NCI-H2081 (cell line): ENCODE results near the gene SPATA31C2.
"Not testable (repeated sequence)": the region's sequence is repeated elsewhere in the genome, so short reads cannot be mapped to it uniquely, and the experiment has no call there.

ENCODE experiments used
- DNase-seq, 2 experiments: peaks; one replicate each; lab custom pipeline; 2025; lab: John Stamatoyannopoulos, UW

SPATA31C2 gene

DNA sequence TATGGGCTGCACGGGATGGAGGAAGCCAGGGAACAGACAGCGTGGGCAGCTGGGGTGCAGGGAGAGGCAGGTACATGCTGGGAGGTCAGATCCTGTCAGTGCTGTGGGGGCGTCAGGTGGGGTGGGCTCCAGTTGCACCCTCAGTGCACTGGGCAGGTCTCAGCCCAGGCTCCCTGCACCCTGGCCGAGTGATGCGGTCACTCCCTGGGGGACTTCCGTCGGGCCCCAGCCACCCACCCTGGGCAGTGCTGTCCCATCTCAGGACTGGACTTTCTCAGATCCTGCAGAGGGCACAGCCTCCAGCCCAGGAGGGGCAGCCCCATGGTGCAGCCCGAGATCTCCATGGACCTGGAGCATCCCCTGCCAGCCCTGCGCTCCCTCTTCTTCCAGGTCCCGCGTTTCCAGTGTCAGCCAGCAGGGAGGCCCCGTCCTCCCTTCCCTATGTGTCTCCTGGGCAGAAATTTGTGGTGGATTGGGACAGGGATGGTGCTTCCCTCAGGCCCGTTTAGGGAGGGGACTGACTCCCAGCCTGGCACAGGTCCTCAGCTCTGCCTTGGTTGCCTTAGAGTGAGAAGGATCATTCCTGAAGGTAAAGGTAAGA, 10.5 kb downstream of the SPATA31C2 start:
- DNase-seq: not testable (repeated sequence)

DNA sequence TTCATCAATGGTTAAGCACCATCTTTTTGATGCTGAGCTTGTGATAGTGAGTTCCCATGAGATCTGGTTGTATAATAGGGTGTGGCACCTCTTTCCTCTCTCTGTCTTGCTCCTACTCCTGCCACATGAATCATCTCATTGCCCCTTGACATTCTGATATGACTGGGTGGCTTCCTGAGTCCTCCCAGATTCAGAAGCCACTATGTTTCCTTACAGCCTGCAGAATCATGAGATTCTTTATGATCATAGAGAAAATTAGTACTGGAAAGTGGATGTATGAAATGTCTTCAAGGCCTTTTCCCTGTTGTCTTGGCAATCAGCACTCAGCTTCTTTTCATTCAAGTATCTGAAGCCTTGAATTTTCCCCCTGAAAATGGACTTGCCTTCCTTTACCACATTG, 14.9 kb downstream of the SPATA31C2 start:
- DNase-seq: not testable (repeated sequence)

DNA sequence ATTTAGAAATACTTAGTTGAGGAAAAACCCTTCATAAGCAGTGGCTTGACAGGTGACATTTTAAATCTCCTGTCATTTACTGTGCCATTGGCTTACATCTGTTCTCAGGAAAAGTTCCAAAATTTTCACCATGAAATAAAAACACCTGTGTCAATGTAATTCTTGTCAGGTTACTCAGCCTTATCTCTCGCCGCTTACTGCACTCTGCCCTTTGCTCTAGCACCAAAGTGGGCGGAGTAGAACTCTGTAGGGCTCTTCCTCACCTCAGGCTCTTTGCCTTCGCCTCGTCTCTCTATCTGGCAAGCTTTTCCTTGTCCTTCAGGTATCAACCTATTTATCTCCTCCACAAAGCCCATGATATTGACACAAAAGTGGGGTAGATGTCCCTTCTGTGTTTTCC, 20.2 kb downstream of the SPATA31C2 start:
- DNase-seq: not testable (repeated sequence)

DNA sequence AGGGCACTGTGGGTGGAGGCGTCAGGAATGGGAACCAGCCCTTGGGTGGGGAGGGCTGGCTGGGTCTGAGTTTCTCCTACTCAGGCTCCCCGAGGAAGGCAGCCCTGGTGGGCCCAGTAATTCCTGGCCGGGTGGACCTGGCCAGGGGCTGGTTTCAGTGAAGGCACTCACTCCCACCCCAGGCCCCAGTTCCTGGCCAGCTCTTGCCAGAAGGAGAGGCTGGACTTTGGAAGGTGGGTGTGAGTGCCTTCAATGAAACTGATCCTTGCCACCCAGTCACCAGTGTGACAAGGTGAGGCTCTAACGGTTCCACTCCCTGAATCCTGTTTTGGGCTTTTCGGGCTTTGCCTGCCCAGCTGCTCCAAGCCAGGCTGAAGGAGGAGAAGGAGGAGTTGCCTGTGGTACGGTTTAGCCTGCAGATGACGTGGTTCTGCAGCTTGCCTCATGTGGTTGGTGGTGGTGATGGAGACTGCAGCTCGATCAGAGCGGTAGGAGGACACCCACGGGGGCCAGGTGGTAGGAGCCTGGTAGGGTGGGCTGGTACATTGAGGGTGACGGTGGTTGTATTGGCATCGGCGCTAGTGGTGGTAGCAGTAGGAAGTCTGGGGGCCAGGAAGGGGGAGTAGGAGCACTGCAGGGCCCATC, 23.2 kb downstream of the SPATA31C2 start:
- not testable (repeated sequence) for DNase-seq

DNA sequence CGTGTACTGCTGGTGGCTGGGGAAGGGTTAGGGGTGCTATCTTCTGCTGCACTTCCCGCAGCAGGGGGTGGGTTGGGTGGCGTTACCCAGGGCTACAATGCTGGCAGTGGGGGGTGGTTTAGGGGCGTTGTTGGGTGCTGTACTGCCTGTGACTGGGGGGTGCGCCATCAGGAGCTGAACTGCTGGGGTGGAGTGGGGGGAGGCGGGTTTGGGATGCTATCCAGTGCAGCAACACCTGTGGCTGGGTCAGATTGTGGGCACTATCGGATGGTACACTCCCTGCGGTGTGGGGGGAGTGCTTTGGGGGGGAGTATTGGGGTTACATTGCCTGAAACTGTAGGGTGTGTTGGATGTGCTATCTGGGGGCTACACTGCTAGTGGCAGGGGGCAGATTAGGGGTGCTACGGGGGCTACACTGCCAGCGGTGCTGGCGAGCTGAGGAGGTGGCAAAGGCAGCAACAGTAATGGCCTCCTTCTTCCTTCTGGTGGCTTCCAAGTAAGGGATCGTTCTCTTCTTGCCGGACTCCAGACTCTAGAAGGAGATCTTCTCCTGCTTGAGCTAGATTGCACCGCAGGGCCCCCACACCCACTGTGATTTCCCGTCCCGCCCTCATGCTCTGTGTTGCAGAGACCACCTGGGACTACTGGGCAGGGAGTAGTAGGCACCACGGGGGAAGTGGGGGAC, 23.9 kb downstream of the SPATA31C2 start:
- DNase-seq: not testable (repeated sequence)

DNA sequence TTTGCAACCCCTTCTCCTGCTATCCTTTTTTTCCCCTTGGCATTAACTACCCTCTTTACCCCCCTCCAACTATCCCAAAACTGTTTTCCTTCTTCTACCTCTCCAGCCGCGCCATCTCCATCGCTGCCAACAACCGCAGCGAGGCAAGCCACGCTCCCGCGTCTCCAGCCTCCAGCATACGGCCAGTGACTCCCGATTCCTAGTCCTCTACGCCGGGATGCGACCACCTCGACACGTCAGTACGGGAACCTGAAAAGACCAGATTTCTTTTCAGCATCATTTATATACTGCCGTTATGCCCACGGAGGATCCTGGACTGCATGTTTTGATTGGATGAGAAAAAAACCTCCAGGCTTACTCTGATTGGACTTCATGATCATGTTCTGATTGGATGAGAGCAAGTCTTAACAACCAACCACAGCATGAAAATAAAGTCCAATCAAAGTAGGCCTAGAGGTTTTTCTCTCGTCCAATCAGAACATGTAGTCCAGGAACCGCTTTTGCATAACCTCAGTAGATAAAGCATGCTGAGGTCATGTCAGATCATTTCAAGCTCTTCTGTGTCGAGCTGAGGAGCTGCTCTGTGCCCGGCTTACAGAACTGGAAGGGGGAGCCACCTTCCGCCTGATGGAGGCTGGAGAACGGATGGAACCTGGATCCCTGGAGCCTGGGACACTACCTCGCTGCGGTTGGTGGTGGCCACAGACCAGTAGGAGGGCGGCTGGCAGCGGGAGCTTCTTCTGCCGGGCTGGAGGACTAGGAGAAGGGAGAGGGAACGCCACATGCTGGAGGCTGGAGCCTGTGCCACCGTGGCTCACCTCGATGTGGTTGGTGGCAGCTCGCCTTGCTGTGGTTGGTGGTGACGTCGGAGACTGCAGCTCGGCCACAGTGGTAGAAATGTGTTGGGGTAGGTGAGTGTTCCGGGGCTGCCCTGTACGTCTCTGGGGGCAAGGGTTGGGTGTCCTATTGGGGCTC, 24.8 kb downstream of the SPATA31C2 start:
- not testable (repeated sequence) for DNase-seq

DNA sequence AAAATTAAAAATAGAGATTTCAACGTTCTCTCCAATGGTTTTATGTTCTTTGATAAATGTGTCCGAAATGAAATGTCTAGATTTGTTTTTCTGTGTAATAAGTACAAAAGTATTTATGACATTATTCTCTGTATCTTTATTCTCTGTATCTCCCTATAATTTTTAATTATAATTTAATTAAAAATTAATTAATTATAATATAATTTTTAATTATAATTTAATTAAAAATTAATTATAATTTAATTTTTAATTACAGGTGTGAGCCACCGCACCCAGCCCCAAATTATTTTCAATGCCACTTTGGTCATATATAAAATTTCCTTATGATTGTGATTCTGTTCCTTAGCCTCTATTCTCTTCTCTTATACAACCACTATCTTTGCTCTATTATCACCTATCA, 28.2 kb downstream of the SPATA31C2 start:
- DNase-seq: no peak

DNA sequence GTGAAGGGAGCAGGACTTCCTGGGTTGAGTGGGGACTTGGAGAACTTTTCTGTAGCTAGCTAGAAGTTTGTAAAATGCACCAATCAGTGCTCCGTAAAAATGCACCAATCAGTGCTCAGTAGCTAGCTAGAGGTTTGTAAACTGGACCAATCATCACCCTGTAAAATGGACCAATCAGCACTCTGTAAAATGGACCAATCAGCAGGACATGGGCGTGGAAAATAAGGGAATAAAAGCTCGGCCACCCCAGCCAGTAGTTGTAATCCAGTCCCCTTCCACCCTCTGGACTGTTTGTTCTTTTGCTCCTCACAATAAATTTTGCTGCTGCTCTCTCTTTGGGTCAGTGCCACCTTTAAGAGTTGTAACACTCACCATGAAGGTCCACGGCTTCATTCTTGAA, 29.5 kb downstream of the SPATA31C2 start:
- no peak for DNase-seq

DNA sequence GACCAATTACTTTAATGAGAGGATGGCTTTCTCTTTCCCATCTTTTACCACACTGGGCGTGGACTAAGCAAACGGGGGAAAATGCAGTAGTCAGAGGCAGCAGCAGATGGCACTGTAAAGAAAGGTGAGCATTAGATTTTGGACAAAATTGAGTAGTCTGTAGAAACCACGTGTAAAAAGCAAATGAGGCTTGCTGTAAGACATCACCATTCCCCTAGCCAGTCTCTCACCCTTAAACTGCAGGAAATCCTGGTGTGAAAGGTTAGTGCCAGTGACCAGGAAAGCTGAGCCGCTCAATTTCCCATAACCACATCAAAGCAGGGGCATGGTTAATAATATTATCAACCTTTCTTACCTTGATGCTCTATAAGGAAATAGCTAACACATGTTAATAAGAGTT, 31.8 kb downstream of the SPATA31C2 start:
- DNase-seq: no peak

DNA sequence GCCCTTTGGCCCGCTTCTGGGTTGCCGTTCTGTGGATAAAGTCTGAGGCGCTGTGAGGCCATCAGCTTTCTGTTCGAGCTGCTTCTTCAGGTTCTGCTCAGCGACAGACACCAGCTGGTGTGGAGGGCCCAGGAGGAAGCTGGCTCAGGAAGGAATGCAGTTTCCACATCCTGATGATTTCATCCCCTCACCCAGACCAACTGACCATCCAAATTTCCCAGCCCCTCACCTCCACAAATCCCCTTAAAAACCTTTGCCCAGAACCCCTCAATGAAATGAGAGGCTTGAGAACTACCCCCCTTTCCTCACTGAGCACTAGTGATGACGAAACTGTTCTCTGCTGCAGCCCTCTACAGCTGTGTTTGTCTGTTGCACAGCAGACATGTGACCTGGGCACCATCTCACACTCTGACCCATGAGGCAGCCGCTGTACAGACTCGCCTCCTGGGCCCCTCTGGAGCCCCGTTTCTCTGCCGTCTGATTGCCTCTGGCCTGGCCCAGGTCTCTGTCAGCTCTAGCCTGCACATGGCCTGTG, 45.4 kb downstream of the SPATA31C2 start:
- DNase-seq: no peak

DNA sequence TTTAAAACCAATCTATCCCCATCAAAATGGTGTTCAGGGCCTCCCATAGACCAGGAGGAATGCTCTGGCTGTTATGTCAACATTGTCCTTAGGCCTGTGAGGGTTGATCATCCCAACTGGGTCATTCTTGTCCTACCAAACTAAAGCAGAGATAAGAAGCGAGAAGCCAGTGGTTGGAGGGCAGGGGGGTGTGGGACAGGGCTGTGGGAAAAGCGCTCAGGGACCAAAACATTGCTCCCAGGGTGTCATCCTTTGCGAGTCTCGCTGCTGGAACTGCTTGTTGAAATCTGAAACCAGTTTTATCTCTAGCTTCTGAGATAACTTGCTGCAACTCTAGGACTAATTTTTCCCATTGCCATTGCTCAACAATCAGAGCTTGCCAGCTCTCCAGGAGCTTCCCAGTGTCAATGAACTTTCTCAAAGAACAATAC, 48.1 kb downstream of the SPATA31C2 start:
- DNase-seq: no peak

DNA sequence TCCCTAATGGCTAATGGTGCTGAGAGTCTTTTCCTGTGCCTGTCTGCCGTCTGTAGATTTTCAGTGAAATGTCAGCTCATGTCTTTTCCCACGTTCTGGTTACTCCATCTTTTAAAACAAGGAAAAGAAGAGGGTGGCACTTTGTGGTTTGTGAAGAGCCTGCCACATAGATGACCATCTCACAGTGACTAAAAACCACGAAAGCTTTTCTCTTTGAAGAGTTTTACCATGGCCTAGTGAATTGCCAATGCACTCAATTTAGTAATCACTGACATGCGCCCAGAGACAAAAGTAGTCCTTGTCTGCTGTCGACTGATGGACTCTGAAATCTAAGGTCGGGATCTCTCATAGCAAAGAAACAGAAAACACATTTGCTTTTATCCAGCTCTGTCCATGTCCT, 50.4 kb downstream of the SPATA31C2 start:
- DNase-seq: no peak

DNA sequence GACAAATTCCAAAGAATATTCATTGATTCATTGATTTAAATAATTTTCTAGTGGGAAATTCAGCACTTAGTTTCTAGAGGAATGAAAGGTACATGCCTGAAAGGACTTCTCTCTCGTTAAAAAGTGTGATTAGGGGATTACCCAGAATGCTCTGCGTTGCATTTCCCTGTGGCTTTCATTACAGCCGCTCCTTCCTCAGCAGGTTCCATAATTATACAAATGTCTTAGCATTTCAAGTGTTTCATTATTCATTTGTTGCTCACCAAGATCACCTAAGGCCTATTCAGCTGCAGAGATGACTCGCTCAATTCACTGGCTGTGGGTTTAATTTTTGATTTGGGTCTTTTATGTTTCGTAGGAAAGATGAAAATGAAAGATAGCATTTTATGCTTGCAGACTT, 52.8 kb downstream of the SPATA31C2 start:
- DNase-seq: no peak

DNA sequence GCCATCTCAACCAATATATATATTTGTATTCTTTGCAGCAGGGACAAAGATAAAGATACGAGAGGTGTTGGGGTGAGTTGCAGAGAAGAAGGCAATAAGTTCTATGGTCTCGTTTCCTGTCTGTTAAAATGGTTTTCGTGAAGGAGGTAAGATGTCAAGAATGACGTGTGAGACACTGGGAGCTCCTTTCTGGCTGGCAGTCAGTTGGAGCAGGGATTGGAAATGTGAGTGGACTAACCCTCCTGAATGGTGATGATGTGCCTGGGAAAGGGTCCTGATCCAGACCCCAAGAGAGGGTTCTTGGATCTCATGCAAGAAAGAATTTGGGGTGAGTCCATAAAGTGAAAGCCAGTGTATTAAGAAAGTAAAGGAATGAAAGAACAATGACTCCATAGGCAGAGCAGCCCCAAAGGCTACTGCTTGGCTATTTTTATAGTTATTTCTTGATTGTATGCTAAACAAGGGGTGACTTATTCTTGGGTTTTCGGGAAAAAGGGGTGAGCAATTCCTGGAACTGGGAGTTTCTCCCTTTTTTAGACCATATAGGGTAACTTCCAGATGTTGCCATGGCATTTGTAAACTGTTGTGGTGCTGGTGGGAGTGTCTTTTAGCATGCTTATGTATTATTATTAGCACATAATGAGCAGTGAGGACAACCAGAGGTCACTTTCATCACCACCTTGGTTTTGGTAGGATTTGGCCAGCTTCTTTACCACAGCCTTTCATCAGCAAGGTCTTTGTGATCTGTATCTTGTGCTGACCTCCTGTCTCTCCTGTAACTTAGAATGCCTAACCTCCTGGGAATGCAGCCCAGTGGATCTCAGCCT, 53.7 kb downstream of the SPATA31C2 start:
- DNase-seq: no peak
